Globus pallidus (tissue), 1 donor: ENCODE data around the gene CBFA2T3.
A peak's percentile ranks its signal among the peaks of the same experiment; 100 is the strongest.
"Not testable (repeated sequence)": the region's sequence is repeated elsewhere in the genome, so short reads cannot be mapped to it uniquely, and the experiment has no call there.

Experiments used
- DNase-seq: peaks from one replicate; pipeline ENCODE4 v3.0.0-alpha.2; 2015; ENCODE audit warnings: low spot score

Gene CBFA2T3

GRCh38 chr16:88977018-88977811 lies at the start of gene CBFA2T3:
Gene CBFA2T3 (minus strand): TSS chr16:88977207. CDS start chr16:88976807, 400 bp downstream.
- peak; percentile 47 for DNase-seq

- DNase-seq = no peak
Measured at GRCh38 chr16:89026121-89026612, 49.2 kb upstream of the CBFA2T3 start.

DNA sequence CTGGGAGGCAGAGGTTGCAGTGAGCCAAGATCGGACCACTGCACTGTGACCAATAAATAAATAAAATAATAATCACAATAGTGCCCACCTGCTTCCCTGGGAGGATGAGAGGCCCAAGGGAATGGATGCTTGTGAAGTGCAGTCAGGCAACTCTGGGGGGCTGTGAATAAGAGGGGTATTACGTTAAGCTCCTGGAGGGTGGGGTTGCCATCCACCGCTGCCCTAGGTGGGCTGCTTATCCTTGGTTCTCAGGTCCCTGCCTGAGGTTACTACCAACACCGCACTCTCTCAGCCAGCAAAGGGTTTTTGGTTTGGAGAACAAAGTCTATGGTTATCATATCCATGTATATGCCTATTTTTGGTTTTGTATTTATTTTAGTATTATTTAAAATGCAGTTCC lies 48.6 kb upstream of the CBFA2T3 start:
- DNase-seq = no peak

DNA sequence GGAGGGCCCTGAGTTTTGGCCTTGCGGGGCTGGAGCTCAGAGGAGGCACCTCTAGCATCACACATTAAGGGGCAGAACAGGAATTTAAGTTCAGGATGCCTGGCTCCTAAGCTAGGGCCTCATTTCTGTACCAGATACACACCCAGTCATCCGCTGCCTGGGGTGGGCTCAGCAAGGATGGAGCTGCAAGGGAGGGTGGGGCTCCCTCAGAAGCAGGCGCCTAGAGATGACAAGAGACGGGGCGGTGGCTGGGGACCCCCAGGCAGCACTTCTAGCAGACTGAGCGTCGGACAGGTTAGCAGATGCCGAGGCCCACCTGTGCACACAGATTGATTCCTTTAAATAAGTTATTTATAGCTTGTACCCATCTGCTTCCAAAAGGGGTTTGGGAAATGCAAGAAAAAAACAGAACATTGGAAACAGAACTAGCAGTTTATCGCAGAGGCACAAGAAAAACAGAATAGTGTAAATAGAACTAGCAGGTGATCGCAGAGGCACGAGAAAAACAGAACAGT lies 47.6 kb upstream of the CBFA2T3 start:
- no peak for DNase-seq

DNA sequence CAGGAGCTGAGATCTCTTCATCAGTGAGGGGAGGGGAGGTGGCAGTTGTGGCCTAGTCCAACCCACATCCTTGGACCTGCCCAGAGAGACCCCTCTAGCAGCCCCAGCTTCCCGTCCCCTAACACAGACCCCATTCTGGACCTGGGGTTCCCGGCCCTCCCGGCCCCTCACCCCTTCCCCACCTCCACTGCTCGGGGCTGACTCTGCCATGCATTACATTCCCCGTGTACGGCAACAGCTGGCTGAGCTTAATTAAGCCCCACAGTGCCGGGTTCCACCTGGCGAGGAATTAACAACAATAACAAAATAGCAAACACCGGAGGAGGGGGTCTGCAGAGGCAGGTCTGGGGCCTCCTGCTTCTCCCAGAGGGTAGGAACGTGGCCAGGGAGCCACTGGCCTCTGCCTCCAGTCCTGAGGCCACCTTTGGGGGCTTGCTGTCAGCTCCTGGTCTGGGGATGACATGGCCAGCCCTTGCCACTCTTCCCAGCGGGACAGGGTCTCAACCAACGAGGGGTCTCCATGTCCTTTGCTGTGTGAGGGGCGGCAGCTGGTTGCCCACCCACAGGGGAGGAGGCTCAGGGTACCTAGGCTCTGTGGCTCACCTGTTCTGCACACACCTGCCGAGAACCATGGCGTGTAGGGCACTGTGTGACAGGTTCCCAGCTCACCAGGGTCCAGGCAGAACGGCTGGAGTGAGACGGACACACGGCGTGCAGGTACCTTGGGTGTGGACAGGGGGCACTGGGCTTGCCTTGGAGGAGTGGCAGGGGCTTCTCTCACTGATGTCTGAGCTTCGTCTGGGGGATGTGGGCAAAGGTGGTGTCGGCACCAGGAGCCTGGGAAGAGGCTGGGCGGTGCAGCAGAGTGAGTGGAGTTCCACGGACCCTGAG lies 46.9 kb upstream of the CBFA2T3 start:
- no peak for DNase-seq

- DNase-seq = no peak
Measured at GRCh38 chr16:89023151-89023551, 46.1 kb upstream of the CBFA2T3 start.

- no peak for DNase-seq
Measured at GRCh38 chr16:89022051-89022836, 45.2 kb upstream of the CBFA2T3 start.

DNA sequence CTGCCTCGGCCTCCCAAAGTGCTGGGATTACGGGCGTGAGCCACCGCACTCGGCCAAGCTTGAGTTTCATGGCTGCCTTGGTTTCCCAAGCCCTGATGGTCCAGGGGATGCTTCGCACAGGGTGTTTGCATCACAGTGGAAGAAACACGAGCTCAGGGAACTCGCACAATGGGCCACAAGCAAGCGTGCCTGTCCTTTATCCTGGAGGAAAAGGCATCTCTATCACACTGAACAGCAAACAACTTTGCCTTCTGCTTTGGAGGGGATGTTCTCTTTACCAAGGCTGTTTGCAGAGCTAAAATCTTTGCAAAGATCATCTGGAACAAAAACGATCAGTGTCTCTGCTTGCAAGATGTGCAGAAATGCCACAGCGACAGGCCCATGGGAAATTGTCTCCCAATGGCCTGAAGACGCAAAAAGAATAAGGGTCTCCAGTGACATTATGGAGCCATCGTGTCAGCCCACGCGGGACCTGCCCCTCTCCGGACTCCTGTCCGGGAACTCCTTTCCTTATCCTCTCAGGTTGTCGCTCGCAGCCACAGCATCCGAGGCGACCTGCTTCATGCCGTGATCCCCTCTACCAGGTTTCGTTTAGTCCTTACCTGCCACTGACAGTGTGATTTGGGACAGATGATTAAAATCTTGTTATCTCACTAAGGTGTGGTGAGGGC lies 44.1 kb upstream of the CBFA2T3 start:
- DNase-seq = no peak

GRCh38 chr16:89020068-89020924 lies 43.3 kb upstream of the CBFA2T3 start:
- no peak for DNase-seq

- DNase-seq = no peak
Measured at GRCh38 chr16:89019511-89019910, 42.5 kb upstream of the CBFA2T3 start.

DNA sequence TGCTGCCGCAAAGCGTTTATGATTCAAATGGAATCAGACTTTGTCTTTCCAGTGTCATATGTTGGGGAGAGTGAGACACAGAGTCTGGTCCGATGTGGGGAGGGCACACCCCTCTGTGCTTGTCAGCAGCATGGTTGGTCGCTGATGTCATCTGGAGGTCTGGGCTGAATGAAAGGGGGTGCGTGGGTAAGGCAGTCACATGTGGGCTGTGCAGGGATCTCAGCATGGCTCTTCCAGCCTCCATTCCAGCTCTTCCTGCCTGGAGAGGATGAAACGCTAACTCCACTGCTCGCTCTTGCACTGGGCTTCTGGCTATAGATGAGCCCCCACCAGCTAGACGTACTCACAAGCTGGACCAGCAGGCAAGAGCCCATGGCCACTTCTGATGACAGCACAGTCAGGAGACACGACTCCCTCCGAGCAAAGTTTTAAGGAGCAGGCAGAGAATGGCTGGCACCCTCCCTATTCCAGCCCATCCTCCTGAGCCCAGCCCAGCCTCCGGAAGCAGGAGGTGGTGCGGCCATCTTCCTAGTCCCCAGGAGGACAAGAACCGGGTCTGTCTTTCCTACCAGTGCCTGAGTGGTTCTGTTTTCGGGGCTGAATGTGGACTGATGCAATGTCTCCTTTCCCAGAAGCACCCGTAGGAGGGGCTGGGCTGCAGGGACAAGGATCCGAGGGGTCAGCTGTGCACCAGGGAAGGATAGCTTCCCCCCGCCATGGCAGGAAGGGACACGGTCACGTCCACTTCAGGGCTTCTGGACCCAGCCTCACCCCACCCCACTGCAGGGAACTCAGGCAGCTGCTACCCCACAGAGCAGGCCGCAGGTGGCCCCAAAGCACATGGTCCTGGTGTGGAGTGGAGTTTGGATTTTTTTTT lies 41.5 kb upstream of the CBFA2T3 start:
- DNase-seq = no peak

GRCh38 chr16:89017543-89018281 lies 40.7 kb upstream of the CBFA2T3 start:
- DNase-seq = no peak

DNA sequence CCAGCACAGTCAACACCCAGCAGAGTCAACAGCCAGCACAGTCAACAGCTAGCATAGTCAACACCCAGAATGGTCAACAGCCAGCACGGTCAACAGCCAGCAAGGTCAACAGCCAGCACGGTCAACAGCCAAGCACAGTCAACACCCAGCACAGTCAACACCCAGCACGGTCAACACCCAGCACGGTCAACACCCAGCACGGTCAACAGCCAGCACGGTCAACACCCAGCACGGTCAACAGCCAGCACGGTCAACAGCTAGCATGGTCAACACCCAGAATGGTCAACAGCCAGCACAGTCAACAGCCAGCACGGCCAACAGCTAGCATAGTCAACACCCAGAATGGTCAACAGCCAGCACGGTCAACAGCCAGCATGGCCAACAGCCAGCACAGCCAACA lies 39.6 kb upstream of the CBFA2T3 start:
- not testable (repeated sequence) for DNase-seq

- no peak for DNase-seq
Measured at GRCh38 chr16:89015271-89015859, 38.4 kb upstream of the CBFA2T3 start.

DNA sequence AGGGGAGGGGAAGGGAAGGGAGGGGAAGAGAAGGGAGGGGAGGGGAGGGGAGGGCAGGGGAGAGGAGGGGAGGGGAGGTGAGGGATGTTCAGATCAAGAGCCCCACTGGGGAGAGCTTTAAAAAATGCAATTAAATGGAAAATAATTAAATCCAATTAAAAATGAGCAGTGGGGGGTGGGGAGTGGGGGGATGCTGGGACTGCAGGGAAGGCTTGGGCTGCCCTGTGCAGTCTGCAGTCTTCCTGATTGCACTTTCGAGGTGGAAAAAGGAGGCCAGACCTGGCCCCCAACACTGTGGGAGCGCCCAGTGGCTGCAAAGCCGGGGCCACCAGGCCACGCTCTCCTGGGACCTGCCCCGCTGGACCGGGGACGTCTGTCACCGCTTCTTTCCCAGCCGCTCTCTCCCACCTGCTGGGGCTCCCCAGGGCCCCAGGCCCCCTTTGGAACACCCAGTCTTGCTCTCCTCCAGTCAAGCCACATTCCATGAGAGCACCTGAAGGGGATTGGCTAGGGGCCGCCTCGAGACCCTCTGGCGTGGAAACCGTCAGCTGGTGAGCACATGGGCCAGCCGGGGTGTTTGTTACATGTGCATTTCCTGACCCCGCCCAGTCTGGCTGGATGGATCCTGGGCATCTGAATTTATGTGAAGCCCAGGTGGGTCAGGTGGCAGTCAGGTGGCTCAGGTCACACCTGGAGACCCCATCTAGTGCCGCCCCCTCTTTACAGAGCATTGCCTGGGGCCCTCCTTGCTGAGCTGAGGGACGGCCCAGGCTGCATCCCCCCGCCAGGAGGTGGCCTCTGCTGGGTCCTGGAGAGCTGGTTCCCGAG lies 37.6 kb upstream of the CBFA2T3 start:
- DNase-seq = no peak

GRCh38 chr16:89013692-89014402 lies 36.8 kb upstream of the CBFA2T3 start:
- DNase-seq = no peak

DNA sequence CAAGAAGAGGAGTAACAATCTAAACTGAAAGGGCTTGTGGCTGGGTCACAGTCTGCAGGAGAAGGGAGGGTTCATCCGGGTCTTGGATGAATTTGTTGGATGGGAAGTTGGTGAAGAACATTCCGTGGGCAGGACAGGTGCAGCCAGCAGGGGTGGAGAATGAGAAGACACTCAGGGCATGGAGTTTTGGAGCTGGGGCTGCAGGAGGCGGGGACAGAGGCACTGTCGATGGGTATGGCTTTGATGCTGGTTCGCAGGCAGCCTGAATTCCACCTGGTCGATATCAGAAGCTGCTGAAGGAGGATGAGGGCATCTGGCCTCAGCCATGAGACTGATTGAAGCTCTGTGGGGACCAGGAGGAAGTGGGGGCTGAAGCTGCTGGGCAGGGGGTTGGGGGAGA lies 36.1 kb upstream of the CBFA2T3 start:
- DNase-seq = no peak
